LNCAP (cell line): ENCODE results near the gene PCSK7.

Source experiments
- TF ChIP-seq, protein P1 (sequence below): fragments of 450-650 bp; IDR thresholded peaks from 2 replicates; pipeline ENCODE4 v1.5.1; 2017; ENCODE audit warnings: mild to moderate bottlenecking

PCSK7 gene

DNA sequence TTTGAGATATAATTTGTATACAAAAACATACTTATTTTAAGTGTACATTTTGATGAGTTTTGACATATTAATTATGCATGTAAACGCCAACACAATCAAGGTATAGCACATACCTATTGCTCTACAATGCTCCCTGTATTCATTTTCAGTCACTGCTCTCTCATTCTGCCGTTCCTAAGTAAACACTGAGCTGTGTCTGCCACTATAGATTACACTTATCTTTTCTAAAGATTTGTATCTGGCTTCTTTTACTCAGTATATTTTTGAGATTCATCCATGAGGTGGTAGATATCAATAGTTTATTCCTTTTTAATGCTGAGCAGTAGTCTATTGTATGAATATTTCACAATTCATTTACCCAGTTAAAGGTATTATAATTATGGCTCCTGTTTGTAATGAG, 33.9 kb upstream of the PCSK7 start:
- TF ChIP-seq, protein P1, sequence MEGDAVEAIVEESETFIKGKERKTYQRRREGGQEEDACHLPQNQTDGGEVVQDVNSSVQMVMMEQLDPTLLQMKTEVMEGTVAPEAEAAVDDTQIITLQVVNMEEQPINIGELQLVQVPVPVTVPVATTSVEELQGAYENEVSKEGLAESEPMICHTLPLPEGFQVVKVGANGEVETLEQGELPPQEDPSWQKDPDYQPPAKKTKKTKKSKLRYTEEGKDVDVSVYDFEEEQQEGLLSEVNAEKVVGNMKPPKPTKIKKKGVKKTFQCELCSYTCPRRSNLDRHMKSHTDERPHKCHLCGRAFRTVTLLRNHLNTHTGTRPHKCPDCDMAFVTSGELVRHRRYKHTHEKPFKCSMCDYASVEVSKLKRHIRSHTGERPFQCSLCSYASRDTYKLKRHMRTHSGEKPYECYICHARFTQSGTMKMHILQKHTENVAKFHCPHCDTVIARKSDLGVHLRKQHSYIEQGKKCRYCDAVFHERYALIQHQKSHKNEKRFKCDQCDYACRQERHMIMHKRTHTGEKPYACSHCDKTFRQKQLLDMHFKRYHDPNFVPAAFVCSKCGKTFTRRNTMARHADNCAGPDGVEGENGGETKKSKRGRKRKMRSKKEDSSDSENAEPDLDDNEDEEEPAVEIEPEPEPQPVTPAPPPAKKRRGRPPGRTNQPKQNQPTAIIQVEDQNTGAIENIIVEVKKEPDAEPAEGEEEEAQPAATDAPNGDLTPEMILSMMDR: no peak

DNA sequence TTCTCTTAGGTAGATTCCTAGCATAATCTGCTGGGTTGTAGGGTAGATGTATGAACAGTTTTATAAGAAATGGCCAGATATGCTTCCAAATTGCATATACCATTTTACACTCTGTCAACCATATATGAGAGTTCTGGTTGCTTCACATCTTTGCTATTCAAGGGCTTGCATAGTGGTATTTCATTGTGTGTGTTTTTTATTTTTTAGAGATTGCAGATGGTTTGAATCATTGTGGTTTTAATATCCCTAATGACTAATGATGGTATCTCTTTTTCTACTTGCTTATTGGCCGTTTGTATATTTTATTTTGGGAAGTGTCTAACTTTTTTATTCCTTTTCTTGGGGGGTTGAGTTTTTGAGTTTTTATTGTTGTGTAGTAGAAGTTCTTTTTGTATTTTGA, 27.5 kb upstream of the PCSK7 start:
- TF ChIP-seq, protein P1: no peak

DNA sequence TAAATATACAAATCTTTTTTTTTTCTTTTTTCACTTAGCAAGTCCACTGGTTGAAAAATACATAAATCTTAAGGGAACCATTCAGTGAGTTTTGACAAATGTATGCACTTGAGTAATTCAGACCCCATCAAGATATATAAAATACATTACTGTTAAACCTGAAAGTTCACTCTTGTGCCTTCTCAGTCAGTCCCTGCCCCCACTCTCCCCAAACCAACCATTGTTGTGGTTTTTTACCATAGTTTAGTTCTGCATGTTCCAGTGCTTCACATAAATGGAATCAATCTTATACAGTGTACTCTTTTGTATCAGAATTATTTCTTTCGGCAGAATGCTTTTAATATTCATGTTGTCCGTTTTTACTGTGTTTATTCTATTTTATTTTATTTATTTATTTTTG, 26.7 kb upstream of the PCSK7 start:
- TF ChIP-seq, protein P1: no peak

DNA sequence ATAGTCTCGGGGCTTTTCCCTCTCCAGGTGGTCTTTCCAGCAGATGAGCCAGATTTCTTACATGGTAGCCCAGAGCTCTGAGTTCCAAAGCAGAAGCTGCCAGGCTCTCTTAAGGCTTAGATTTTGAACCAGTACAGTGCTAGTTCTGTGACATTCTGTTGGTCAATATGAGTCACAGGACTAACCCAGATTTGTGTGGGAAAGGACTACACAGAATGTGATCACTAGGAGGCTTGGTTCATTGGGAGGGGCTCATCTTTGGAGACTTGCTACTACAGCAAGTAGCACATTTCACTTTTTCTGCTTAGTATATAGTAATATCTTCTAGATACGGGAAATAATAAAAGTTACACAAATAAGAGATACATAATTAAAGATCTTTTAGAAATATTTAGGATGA, 24.7 kb upstream of the PCSK7 start:
- TF ChIP-seq, protein P1: no peak

DNA sequence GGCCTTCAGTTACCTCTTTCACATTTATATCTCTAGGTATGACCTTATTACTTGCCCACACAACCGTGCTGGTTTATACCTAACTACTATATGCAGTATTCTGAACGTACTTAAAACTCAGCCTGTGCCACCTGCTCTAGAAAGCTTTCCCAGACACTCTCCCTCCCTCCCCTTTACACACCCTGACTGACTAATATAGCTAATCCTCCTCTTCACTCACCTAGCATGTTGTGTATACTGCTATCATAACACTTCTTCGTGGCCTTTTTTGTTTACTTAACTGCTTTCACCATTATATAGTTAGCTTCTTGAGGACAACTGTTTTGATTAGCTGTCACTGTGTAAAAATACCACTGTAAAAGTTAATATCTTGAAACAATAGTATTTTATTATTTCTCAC, 24.1 kb upstream of the PCSK7 start:
- TF ChIP-seq, protein P1: no peak

DNA sequence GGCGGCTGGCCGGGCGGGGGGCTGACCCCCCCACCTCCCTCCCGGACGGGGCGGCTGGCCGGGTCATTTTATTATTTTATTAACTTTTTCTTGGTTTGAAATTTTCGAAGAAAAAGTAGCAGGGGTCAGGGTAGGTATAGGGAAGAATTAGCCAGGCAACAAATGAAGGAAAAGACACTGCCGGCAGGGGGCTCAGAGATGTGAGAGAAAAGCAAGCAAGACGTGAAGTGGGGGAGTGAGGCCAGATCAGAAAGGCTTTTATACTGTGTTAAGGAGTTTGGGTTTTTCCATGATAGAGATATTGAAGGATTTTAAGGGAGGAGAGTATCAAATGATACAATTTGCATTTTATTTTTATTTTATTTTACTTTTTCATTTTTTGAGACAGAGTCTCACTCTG, 19.6 kb upstream of the PCSK7 start:
- TF ChIP-seq, protein P1: no peak

DNA sequence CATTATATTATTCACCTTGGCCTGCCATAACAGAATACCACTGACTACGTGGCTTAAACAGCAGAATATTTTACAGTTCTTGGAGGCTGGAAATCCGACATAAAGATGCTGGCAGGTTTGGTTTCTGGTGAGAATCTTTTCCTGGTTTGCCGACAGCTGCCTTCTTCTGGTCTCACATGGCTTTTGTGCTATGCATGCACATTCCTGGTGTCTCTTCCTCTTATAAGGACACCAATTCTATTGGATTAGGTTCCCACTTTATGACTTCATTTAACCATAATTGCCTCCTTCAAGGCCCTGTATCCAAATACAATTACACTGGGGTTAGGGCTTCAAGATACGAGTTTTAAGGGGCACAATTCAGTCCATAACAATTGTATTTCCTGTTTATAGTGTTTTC, 17.7 kb upstream of the PCSK7 start:
- TF ChIP-seq, protein P1: no peak

DNA sequence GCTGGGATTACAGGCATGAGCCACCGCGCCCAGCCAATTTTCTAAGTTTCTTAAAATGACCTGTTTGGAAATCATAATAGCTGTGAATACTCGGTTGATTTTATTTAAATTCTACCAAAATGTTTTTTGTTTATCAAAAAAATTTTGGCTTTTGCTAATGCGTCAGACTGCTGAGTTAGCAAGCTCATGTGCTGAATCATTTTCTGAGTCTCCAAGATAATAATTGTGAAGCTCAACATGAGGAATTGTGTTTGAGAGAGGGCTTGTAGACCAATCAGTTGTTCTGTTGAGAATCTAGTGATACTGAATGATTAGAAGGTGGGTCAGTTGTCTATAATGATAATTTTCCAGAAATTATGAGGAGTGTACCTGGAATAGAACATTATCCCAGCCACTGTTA, 16.5 kb upstream of the PCSK7 start:
- TF ChIP-seq, protein P1: no peak
